B cell (primary cell): ENCODE results near the gene HOXD9. TPM values are rescaled to one million over a fixed set of nuclear protein-coding genes. Genes with fewer than 3 reads are reported as not detected.

Experiments used
- ATAC-seq: fragments of 200-7000 bp; cut with Tn5 transposase; one replicate; pipeline ENCODE4 v1.10.0; 2021; ENCODE audit warnings: low read depth, mild to moderate bottlenecking, moderate number of reproducible peaks, moderate library complexity
- CTCF ChIA-PET: fragments of 350-600 bp; sonication (Branson Sonifier 250); formaldehyde crosslinking; loops from one replicate; lab custom pipeline; 2021; ENCODE audit warnings: antibody characterized with exemption, inconsistent platforms; lab: Charles Lee
- POLR2A ChIA-PET: fragments of 350-600 bp; sonication (Branson Sonifier 250); formaldehyde crosslinking; loops from one replicate; lab custom pipeline; 2021; ENCODE audit warnings: antibody characterized with exemption; lab: Charles Lee
- DNase-seq: peaks from one replicate; pipeline ENCODE4 v3.0.0; 2013
- H2AFZ ChIP-seq: 2 replicates; pipeline ENCODE4 v1.6.1; 2012; ENCODE audit warnings: mild to moderate bottlenecking, low read depth, low read length; ENCODE audit not compliant: insufficient read depth, poor library complexity, severe bottlenecking
- H3K27ac ChIP-seq, 2 donors: 1 replicate in 1 of 2; 2 replicates in 1 of 2; pipeline ENCODE4 v1.5.1; 2012 to 2013; ENCODE audit warnings: low read length in 2 of 2, mild to moderate bottlenecking in 2 of 2, moderate library complexity in 1 of 2
- H3K27me3 ChIP-seq, 4 experiments: fragments of 200-600 bp in 1 of 4; sonication (generic) in 1 of 4; replicated peaks in 1 of 4; 1 replicate in 2 of 4; 2 replicates in 2 of 4; pipeline versions ENCODE4 v1.6.1 to v1.7.0; 2013 to 2016; ENCODE audit warnings: low read length in 3 of 4, mild to moderate bottlenecking in 2 of 4, mixed read lengths in 1 of 4, moderate library complexity in 1 of 4; ENCODE audit not compliant: insufficient read depth in 4 of 4, control insufficient read depth in 3 of 4; ENCODE audit errors: control extremely low read depth in 1 of 4
- H3K36me3 ChIP-seq, 2 experiments: replicated peaks in 1 of 2; 1 replicate in 1 of 2; 2 replicates in 1 of 2; pipeline versions ENCODE4 v1.6.1 to v1.7.1; 2013; ENCODE audit warnings: low read length in 1 of 2; ENCODE audit not compliant: insufficient read depth in 2 of 2, control insufficient read depth in 1 of 2; ENCODE audit errors: control extremely low read depth in 1 of 2, extremely low read depth in 1 of 2
- H3K4me1 ChIP-seq, 2 donors: fragments of 200-600 bp in 1 of 2; sonication (generic) in 1 of 2; 1 replicate in 1 of 2; 2 replicates in 1 of 2; pipeline versions ENCODE4 v1.5.1 to v1.6.1; 2013 to 2017; ENCODE audit warnings: low read length in 2 of 2; ENCODE audit not compliant: control insufficient read depth in 2 of 2, insufficient read depth in 2 of 2
- H3K4me2 ChIP-seq: replicated peaks from 2 replicates; pipeline ENCODE3; 2012; ENCODE audit warnings: mild to moderate bottlenecking, low read depth, low read length; ENCODE audit not compliant: poor library complexity, severe bottlenecking
- H3K4me3 ChIP-seq, 5 experiments: fragments of 200-600 bp in 1 of 5; sonication (generic) in 1 of 5; 1 replicate in 3 of 5; 2 replicates in 2 of 5; pipeline versions ENCODE4 v1.5.1 to v1.7.0; 2011 to 2016; ENCODE audit warnings: low read length in 4 of 5, mild to moderate bottlenecking in 4 of 5, low read depth in 2 of 5, control low read depth in 1 of 5, moderate library complexity in 1 of 5; ENCODE audit not compliant: insufficient read depth in 1 of 5; ENCODE audit errors: control extremely low read depth in 1 of 5, extremely low read depth in 1 of 5
- H3K79me2 ChIP-seq: fragments of 200-600 bp; sonication (generic); one replicate; pipeline ENCODE4 v1.6.0; 2016; ENCODE audit warnings: low read length; ENCODE audit not compliant: control insufficient read depth, insufficient read depth
- H3K9ac ChIP-seq: fragments of 200-600 bp; sonication (generic); 2 replicates; pipeline ENCODE4 v1.6.1; 2017; ENCODE audit warnings: mild to moderate bottlenecking, low read length, moderate library complexity
- H3K9me3 ChIP-seq, 3 donors: one replicate each; pipeline versions ENCODE4 v1.6.1 to v1.7.1; 2013; ENCODE audit warnings: low read length in 2 of 3; ENCODE audit not compliant: control insufficient read depth in 2 of 3, insufficient read depth in 1 of 3; ENCODE audit errors: control extremely low read depth in 1 of 3
- H4K20me1 ChIP-seq: 2 replicates; pipeline ENCODE4 v1.6.0; 2012; ENCODE audit warnings: mild to moderate bottlenecking, low read length; ENCODE audit not compliant: insufficient read depth, control insufficient read depth, poor library complexity, severe bottlenecking
- H3K27ac Mint-ChIP-seq: one replicate; pipeline ENCODE4 v1.8.0; 2021; ENCODE audit warnings: mixed read lengths
- H3K27me3 Mint-ChIP-seq: one replicate; pipeline ENCODE4 v1.8.0; 2021; ENCODE audit warnings: mixed read lengths
- H3K4me1 Mint-ChIP-seq: one replicate; pipeline ENCODE4 v1.8.0; 2021; ENCODE audit warnings: mixed read lengths
- H3K4me3 Mint-ChIP-seq: one replicate; pipeline ENCODE4 v1.8.0; 2021; ENCODE audit warnings: mixed read lengths
- H3K9me3 Mint-ChIP-seq: one replicate; pipeline ENCODE4 v1.8.0; 2022; ENCODE audit warnings: mixed read lengths; ENCODE audit not compliant: insufficient read depth
- EZH2 ChIP-seq: IDR thresholded peaks from 2 replicates; pipeline ENCODE4 v1.6.1; 2012; ENCODE audit warnings: borderline replicate concordance, low read depth, mild to moderate bottlenecking, moderate library complexity, low read length; ENCODE audit not compliant: insufficient read depth, poor library complexity, severe bottlenecking
- WGBS: methylation state at CpG from one replicate; pipeline ENCODE4 v1.1.5; 2013; ENCODE audit warnings: missing lambda C conversion rate; ENCODE audit not compliant: insufficient coverage; 5-methylcytosine and 5-hydroxymethylcytosine counted together
- intact Hi-C: fragments of 100-400 bp; cut with micrococcal nuclease; formaldehyde crosslinking; loops from one replicate; pipeline ENCODE4 v1.10.0; 2022
- polyA plus RNA-seq: library from polyadenylated mRNA; depleted of rRNA; stranded (reverse); fragments of >200 nt; gene quantifications from 2 replicates; pipeline ENCODE4 v1.2.3, GENCODE V29; 2012
- total RNA-seq, 2 donors: library from RNA; stranded (reverse); fragments of 120-200 nt in 1 of 2; gene quantifications; 1 replicate in 1 of 2; 2 replicates in 1 of 2; pipeline versions ENCODE4 v1.2.3 to v1.2.4, GENCODE V29; 2013 to 2022
- TF ChIP-seq, protein P1 (sequence below): fragments of 200-600 bp; IDR thresholded peaks from one replicate; pipeline ENCODE4 v1.8.0; 2022; ENCODE audit warnings: antibody characterized with exemption, mild to moderate bottlenecking

The HOXD9 gene
- total and polyA plus RNA-seq, 2 donors (not counting 1 experiment from before 2014, with no cell fraction given), result not detected

DNA sequence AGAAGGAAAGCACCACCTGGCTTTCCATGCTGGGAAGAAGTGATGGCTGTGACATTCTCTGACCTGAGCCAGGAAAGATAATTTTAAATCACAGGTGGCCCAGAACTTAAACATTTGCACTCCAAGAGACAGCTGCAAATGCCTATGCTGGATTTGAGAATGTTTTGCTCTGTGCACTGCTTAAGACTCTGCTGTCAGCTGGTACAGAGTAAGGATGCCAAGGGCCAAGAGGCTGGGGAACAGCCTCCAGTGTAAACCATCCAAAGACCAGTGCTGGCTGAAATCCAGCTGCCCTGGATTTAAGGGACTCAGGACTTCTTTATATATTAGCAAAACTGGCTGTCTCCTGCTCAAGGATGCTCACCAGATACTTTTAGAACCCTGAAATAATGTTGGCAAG, 10.9 kb downstream of the HOXD9 start:
- intact Hi-C loops, result loop anchor here (5.0 kb wide), 1 partner anchor 56 kb away; no protein-coding TSS in a partner anchor
- POLR2A ChIA-PET, result no interaction called here
- peak overlapping the region; percentile 2 for H3K4me3 Mint-ChIP-seq
- Histone ChIP-seq H3K27ac (no peak overlapping the region), H2AFZ (no peak overlapping the region), H3K9me3 (peaks cover 0 to 21% (median 0%) of the 10 kb centered on the region in 3 donors), H4K20me1 (no peaks in the 10 kb centered on the region), H3K27me3 (peaks cover 0 to 84% (median 79%) of the 10 kb centered on the region in 4 experiments), H3K4me2 (no peak overlapping the region), H3K79me2 (no peaks in the 10 kb centered on the region), H3K4me1 (peaks cover 30 to 51% of the 10 kb centered on the region in 2 donors), H3K4me3 (no peak overlapping the region), H3K9ac (no peak overlapping the region), H3K36me3 (no peaks in the 10 kb centered on the region)
- TF ChIP-seq, protein P1, sequence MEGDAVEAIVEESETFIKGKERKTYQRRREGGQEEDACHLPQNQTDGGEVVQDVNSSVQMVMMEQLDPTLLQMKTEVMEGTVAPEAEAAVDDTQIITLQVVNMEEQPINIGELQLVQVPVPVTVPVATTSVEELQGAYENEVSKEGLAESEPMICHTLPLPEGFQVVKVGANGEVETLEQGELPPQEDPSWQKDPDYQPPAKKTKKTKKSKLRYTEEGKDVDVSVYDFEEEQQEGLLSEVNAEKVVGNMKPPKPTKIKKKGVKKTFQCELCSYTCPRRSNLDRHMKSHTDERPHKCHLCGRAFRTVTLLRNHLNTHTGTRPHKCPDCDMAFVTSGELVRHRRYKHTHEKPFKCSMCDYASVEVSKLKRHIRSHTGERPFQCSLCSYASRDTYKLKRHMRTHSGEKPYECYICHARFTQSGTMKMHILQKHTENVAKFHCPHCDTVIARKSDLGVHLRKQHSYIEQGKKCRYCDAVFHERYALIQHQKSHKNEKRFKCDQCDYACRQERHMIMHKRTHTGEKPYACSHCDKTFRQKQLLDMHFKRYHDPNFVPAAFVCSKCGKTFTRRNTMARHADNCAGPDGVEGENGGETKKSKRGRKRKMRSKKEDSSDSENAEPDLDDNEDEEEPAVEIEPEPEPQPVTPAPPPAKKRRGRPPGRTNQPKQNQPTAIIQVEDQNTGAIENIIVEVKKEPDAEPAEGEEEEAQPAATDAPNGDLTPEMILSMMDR, result no peak
- no peak for TF ChIP-seq EZH2
- ATAC-seq, result no peak
- no peaks in the 10 kb centered on the region for H3K9me3 Mint-ChIP-seq
- peaks cover 30% of the 10 kb centered on the region for H3K4me1 Mint-ChIP-seq
- peaks cover 74% of the 10 kb centered on the region for H3K27me3 Mint-ChIP-seq
- DNase-seq, result no peak
- CTCF ChIA-PET, result interaction anchor here (0.7 to 3.3 kb wide), 4 partner anchors 13 to 421 kb away, joined by 5 to 15 read pairs (median 10); partner anchors contain the start of gene HOXD12
- no peak overlapping the region for H3K27ac Mint-ChIP-seq

DNA sequence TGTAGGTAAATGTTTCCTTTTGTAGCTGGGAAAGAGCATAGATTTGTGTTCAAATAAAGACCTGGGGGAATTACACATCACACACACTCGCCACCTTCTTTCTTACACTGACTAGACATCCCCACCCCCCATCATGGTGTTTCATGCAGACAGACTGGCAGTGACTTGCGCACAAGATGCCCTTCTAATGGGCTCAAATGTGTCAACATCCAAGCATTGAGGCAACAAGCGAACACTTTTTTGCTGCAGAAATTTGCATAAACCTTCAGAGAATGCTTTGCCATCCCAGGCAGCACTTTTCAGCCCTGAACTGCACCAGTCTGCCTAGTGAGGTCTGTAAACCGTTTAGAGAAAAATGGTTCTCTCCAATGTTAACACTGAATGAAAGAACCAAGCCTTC, 11.5 kb downstream of the HOXD9 start:
- no peak overlapping the region for H3K27ac ChIP-seq
- H3K4me1 ChIP-seq, result peaks cover 24 to 52% of the 10 kb centered on the region in 2 donors
- Mint-ChIP-seq H3K27me3 (peaks cover 74% of the 10 kb centered on the region), H3K4me3 (no peak overlapping the region), H3K4me1 (peaks cover 27% of the 10 kb centered on the region), H3K27ac (no peak overlapping the region), H3K9me3 (no peaks in the 10 kb centered on the region)
- no peak overlapping the region for H3K4me3 ChIP-seq
- CTCF ChIA-PET, result interaction anchor here (3.1 to 3.3 kb wide), 2 partner anchors 14 to 321 kb away, joined by 12 to 15 read pairs; no protein-coding TSS in a partner anchor
- H3K79me2 ChIP-seq, result no peaks in the 10 kb centered on the region
- H3K27me3 ChIP-seq, result peaks cover 0 to 84% (median 81%) of the 10 kb centered on the region in 4 experiments
- peaks cover 0 to 21% (median under 1%) of the 10 kb centered on the region in 3 donors for H3K9me3 ChIP-seq
- ATAC-seq (no peak), DNase-seq (no peak)
- H4K20me1 ChIP-seq, result no peaks in the 10 kb centered on the region
- TF ChIP-seq EZH2, result no peak
- TF ChIP-seq, protein P1, result no peak
- H3K4me2 ChIP-seq, result no peak overlapping the region
- WGBS, result 63% methylated on average over 2 of the region's 4 CpGs
- H2AFZ ChIP-seq, result no peak overlapping the region
- intact Hi-C loops, result loop anchor here (5.0 kb wide), 1 partner anchor 57 kb away; no protein-coding TSS in a partner anchor
- POLR2A ChIA-PET, result no interaction called here
- H3K9ac ChIP-seq, result no peak overlapping the region
- H3K36me3 ChIP-seq, result no peaks in the 10 kb centered on the region
